Activated effector memory CD4-positive, alpha-beta T cell treated with anti-CD3 and anti-CD28 coated beads, Interleukin-2, amount 50 U/mL, for 16 hours (primary cell): Measurements from ENCODE around the gene ZIK1.
A peak's percentile ranks its signal among the peaks of the same experiment; 100 is the strongest.

ENCODE experiments used
- DNase-seq: peaks from one replicate; pipeline ENCODE4 v3.0.0-alpha.2; 2020

The ZIK1 gene

GRCh38 chr19:57613941-57614743 lies 30.2 kb downstream of the ZIK1 start, which contains the start of gene ZNF134:
Gene ZNF134, plus strand, starts transcription at chr19:57614242. Its CDS starts 5,227 bp downstream, at chr19:57619469.
- peak; percentile 96 for DNase-seq

- no peak for DNase-seq
Observed at GRCh38 chr19:57615346-57615745, 31.4 kb downstream of the ZIK1 start.

- no peak for DNase-seq
Observed at GRCh38 chr19:57620673-57621348, 36.9 kb downstream of the ZIK1 start.

- DNase-seq = no peak
Observed at GRCh38 chr19:57623091-57623490, 39.1 kb downstream of the ZIK1 start.

GRCh38 chr19:57632987-57633831 lies 49.3 kb downstream of the ZIK1 start, which contains the start of gene ZNF211:
Gene ZNF211, plus strand, starts transcription at chr19:57633168. Its CDS starts 179 bp downstream, at chr19:57633347.
- DNase-seq = peak; percentile 95

- DNase-seq = no peak
Observed at GRCh38 chr19:57633832-57634131, 49.8 kb downstream of the ZIK1 start.

- no peak for DNase-seq
Observed at GRCh38 chr19:57637379-57637778, 53.4 kb downstream of the ZIK1 start.

- DNase-seq = no peak
Observed at GRCh38 chr19:57641715-57642234, 57.8 kb downstream of the ZIK1 start.

GRCh38 chr19:57642396-57643046 lies 58.6 kb downstream of the ZIK1 start:
- DNase-seq = no peak
